Suppressor macrophage treated with lipopolysaccharide for 1 hour (primary cell): ENCODE data around the gene VWA5A.

Experiments
- DNase-seq, 3 donors: peaks; one replicate each; pipeline ENCODE4 v3.0.0-alpha.2; 2020 to 2022

The VWA5A gene

DNA sequence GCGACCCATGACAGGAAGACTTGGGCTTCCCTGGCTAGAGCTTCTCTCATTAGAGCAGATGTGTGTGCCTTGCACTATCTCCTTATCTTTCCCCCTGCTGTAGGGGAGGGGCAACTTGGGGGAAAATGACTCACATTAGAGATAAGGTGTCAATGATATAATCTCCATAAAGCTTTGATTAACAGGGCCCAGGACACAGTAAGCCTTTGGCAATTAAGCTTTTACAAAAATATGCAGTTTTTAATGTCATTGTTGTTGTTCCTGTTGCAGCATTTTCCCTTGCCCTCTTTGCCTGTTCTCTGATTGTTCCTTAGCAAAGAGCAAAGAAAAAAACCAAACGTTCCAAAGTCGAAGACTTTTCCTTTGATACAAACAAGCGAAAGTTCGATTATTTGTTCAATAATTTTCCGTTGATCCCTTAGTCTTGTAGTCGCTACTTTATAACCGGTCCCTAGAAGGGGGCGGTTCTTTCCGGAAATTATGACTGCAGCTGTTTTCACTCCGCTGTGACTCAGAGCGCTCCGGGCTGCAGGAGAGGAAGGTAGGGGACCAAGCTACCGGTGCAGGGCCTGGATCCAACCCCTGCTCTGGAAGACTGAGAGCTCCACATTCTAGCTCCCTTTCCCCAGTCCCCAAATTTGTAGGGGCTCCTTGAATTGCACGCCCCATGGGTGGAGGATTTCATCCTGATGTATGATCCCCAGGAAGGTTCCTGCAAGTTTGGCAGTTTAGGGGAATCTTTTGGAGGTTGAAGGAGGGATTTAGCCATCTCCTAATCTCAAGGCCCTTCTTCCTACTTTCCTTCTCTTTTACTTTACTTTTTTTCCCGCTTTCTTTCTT lies at the start of gene VWA5A:
TSS of gene VWA5A (plus strand) at position 509 of the 840 bp plus-strand sequence. CDS start 2,062 bp downstream, outside the sequence.
- peak; percentile 90 for DNase-seq

DNA sequence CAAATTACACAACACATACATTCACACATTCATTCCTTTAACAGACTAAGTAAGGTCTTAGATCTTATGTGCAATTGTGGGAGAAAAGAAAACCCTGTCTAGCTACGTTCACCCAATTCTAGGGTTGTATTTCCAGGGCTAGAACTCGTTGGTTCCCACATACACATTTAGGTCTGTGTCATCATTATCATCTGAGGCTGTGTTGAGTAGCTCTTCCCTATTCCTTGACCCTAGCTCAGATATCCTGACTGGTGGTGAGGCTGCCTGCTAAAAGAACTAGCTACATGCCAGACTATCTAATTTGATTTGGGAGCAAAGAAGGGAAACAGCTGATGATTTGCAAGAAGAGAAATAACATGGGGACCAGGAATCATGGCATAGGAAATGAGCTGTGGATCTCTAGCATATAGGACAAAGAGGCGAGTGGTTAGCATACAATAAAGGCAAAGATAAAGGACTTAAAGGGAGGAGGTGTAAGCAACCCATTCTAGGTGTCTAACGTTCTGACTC lies 46.6 kb upstream of the VWA5A start:
- peak in 2 of 3 donors; percentile 30 to 55 for DNase-seq

DNA sequence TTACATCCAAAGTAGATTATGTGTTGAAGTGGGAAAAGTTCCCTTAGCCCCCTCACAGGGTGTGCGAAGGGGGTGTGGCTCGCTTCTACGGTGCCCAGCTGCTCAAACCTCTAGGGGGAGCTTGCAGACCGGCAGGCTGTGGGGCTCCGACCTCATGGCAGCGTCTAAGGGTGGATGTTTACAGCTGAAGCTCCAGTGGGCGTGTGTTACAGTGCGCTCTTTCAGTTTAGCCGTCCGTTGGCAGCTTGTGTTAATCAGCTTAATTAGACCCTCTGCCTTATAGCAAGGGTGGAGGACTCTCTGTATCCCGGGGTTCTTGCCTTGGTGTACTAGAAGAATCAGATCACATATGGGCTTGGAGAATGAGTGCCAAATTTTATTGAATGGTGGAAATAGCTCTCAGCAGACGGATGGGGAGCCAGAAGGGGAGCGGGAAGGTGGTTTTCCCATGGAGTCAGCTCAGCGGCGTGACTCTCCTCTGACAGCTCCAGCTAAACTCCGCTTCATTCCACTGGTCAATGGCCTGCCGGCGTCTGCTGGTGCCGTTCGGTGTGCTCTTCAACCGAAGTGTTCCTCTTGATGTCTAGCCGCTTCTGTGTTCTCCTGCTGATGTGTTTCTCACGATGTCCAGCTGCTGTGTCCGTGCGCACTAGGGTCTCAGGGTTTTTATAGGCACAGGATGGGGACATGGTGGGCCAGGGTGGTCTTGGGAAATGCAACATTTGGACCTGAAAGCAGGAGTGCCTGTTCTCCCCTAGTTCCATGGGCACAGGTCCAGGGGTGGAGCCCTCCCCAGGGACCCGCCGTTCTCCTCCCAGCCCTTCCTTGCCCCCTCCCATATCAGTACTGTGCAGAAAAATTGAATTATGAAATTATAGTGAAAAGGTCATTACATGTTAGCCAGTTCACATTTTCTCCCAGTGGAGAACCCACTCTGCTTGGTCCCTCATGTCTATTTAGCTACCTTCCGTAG lies 45.5 kb upstream of the VWA5A start:
- DNase-seq: peak; percentile 75 to 84 (median 76)

- DNase-seq: peak; percentile 80 to 87 (median 84)
These were observed 44.2 kb upstream of the VWA5A start for GRCh38 chr11:124070915-124071622.

- no peak for DNase-seq
These were observed 43.7 kb upstream of the VWA5A start for GRCh38 chr11:124071623-124071948.

- DNase-seq: no peak
These were observed 43.1 kb upstream of the VWA5A start for GRCh38 chr11:124072147-124072546.

- no peak for DNase-seq
These were observed 40.7 kb upstream of the VWA5A start for GRCh38 chr11:124074554-124074953.

- no peak for DNase-seq
These were observed 39.8 kb upstream of the VWA5A start for GRCh38 chr11:124075492-124075840.

DNA sequence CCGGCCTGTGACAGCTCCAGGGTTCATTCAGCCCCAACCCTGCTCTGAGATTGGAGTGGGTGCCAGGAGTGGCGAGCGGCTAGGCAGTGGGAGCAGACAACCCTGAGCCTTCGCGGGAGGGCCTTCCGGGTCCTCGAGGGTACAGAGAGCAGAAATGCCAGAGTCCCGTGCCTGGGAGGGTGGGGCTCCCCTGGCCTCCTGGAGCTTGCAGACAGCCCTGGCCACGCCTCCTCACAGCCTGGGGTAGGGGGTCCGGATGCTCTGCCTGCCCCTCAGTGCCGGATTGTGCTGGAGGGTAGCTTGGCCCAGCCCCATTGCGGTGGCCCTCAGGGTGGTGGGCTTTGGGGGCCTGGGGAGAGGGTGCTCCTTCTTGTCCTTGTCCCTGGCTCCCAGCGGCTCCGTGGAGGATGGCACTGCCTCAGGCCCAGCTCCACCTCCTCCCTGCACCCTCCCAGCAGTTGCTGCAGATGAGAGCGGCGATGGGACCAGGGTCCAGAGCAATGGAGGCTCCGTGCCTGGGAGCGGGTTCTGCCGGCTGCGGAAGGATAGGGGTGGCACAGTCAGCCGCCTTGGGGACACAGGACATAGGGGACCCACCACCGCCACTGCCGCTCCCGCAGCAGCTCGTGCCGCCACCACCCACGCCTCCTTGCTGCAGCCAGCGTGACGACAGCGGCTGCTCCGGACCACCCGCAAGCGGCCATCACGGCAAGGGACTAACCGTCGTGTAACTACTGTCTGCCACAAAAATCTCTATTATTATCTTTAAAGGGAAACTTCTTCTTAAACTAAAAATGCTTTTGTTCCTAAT lies 39.2 kb upstream of the VWA5A start:
- peak; percentile 50 to 66 (median 50) for DNase-seq

GRCh38 chr11:124077266-124077665 lies 38.0 kb upstream of the VWA5A start:
- no peak for DNase-seq

- no peak for DNase-seq
These were observed 36.7 kb upstream of the VWA5A start for GRCh38 chr11:124078591-124078990.

- DNase-seq: no peak
These were observed 35.5 kb upstream of the VWA5A start for GRCh38 chr11:124079631-124080326.

DNA sequence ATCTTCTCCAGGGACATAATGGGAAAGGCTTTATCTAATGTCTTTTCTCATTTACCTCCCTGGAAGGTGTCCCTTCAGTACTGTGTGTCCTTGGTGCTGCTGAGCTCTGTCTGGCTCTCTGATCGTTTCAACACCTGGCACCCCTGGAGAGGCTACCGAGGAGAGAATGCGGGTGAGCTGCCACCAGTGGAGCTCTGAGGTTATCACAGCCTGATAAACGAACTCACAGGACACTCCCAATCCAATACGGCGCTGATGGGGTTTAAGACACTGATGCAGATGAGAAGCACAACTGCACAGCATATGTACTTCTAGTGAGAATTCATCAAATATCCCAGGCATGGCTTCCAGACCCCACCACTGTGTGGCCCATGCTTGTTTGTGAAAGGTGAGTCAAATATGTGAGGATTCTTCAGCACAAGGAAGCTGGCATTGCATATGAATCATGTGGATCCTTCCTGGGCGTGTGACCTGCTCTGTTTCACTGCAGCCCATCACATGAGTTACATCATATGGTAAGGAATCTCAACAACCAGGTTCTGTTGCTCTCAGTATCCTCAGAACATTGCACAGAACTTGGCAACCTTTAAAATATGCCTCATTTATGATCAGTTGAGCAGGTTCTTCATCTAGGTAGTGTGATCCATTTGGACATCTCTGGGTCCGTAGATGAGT lies 34.8 kb upstream of the VWA5A start:
- no peak for DNase-seq

- DNase-seq: no peak
These were observed 33.8 kb upstream of the VWA5A start for GRCh38 chr11:124081483-124081882.

DNA sequence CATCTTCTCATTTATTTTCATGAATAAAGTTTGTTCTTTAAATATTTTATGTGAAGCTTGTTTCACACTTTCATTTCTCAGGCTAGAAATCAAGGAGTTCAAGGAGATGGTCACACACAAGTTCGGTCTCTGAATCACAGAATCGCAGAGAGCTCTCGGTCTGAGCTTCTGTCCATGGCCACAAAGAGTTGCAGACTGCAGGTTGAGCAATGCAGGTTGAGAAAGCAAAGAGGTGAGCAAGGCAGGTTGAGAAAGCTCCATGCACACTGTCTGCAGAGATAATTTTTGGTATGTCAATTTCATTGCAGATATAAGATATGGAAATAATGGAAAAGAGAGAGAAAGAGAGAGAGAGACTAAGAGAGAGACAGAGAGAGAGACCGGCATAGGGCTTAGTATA lies 32.9 kb upstream of the VWA5A start:
- no peak for DNase-seq

- no peak for DNase-seq
These were observed 29.7 kb upstream of the VWA5A start for GRCh38 chr11:124085583-124085982.

DNA sequence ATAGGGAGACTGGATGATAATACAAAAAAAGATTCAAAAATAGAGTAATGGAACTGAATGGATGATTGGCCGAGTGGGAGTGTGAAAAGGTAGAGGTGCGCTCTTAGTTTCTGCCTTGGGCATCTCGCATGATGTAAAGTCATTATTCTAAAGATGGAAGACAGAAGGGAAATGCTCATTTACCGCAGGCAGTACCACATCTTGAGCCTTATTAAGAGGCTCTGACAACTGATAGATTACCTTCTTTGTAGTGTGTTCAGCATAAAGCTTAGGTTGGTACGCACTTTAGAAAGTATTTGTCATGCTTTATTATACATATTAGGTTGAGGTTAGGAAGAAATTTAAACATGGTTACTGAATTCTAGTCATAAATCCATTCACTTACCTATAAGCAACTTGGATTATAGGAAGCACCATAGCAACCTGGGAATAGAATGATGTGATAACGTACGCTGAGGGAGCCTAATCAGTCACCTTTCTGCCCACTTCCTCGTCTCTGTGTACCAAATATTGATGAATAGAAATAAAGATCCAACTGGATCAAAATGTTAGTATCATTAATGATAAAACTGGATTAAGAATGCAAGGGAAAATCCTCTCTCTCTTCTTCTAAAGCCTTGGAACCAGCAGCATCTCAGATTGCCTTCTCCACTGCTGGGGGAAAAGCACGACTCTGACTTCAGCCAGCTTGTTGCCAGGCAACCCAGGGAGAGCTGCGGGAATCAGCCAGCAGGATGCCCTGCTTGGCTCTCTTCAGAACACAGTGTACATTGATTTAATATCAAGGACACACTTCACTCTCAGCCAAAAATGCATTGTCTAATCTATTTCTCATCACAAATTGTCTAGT lies 29.0 kb upstream of the VWA5A start:
- no peak for DNase-seq

GRCh38 chr11:124090996-124091395 lies 24.3 kb upstream of the VWA5A start:
- no peak for DNase-seq

DNA sequence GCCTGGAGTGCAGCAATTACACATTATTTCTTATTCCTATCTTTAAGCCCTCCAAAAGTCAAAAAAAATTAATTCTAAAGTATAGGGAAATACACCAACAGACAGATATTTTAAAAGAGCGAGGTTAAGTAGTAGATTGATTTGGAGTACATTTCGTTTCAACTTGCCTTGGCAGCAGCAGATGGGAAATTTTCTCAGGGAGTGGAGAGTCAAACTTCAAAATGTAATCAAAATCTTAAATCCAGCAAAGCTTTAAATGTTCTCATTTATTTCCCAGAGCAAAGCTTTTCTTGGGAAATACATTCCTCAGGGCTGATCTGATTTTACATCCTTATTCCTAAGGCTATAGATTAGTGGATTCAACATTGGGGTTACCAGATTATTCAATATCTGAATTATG lies 21.9 kb upstream of the VWA5A start:
- DNase-seq: no peak

DNA sequence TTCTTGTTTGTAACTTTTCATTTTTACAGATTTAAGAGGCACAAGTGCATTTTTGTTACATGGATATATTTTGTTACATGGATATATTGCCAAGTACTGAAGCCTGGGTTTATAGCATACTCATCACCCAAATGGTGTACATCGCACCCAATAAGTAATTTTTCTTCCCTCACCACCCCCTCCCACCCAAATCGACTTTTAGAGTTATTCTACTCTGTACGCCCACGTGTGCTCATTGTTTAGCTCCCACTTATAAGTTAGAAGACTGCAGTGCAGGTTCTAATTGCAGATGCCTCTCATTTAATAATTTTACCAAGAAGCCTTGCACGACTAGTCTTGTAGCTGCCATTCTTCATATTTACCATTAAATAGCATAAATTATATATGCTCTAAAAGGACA lies 20.5 kb upstream of the VWA5A start:
- no peak for DNase-seq
